ENCODE data around the gene RASGRP2.

DNA sequence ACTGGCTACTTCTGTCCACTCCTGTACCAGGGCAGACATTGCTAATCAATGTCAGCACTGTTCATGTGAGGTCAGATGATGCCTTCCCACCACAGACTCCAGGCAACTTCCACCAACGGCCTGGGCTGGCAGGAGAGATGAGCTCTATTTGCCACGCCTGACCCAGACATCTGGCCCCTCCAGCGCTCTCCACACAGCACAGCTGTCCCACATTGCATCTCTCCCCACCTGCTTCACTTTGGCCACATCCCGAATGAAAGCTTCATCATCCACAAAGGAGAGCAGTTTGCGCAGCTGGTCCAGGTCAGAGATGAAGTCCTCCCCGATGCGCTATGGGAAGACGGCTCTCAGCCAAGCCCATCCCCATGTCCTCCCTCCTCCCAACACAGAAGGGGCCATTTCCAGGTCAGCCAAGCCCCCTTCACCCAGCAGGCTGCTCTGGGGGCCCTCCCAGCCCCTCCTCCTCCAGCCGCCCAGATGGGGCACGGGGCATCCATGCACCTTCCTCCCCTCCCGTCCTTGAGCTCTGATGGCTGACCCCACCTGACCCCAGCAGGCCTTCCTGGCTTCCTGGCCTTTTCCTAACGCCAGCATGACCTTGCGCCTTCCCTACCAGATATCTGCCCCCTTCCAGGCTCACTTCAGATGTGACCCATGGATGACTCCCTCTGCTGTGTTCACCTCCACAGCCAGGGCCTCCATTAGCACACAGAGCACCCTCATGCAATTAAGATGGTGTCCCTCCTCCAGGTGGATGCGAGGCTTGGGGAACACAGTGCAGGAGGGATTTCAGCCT is 8.4 kb upstream of the RASGRP2 start:
- TF ChIP-seq POLR2A (IDR thresholded peaks at IDR 0.05; ENCODE audit: low read depth, low read length) (no peak), JUN (IDR thresholded peaks at IDR 0.05; ENCODE audit: borderline replicate concordance, insufficient read depth, insufficient read length, low read depth) (no peak), CTCF (IDR thresholded peaks at IDR 0.05; ENCODE audit: extremely low read depth in 1 of 2, insufficient read depth in 1 of 2, low read depth in 1 of 2, low read length in 2 of 2) (no peak), EZH2 (IDR thresholded peaks at IDR 0.05; ENCODE audit: borderline replicate concordance, low read depth, low read length, severe bottlenecking) (no peak)
- TF ChIP-seq, protein P1, sequence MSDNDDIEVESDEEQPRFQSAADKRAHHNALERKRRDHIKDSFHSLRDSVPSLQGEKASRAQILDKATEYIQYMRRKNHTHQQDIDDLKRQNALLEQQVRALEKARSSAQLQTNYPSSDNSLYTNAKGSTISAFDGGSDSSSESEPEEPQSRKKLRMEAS (IDR thresholded peaks at IDR 0.05; ENCODE audit: insufficient read depth, insufficient read length) = no peak
